ENCODE measurements around the gene NAAA.
A peak's percentile ranks its signal among the peaks of the same experiment; 100 is the strongest.
"Not testable (repeated sequence)": the region's sequence is repeated elsewhere in the genome, so short reads cannot be mapped to it uniquely, and the experiment has no call there.

NAAA gene

DNA sequence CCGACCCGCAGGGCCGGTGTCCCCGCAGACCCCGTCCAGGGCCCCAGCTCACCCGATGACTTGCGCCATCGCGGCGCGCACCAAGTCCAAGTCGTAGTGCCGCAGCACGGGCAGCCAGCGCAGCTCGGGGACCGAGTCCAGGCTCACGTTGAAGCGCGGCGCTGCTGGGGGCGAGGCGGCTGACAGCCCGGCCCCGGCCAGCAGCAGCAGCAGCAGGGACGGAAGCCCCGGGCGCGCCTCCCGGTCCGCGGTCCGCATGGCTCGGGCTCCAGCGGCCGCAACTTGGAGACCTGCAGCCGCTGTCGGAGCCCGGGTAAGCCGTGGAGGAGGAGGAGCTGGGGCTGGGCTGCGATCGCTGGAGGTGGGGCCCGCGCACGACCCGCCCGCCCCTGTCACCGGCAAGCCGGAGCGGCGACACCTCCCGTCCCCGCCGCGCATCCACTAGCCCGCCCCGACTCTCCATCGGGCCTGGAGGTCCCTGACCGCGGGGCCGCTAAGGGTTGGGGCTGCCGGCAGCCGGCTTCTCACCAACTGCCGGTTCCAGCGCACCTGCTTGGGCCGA is at the start of gene NAAA:
Gene NAAA (minus strand): TSS at position 322 of the 562 bp plus-strand sequence. CDS start 64 bp downstream, at position 258.
- DNase-seq (ENCODE audit: low read depth in 2 of 2): no peak

DNA sequence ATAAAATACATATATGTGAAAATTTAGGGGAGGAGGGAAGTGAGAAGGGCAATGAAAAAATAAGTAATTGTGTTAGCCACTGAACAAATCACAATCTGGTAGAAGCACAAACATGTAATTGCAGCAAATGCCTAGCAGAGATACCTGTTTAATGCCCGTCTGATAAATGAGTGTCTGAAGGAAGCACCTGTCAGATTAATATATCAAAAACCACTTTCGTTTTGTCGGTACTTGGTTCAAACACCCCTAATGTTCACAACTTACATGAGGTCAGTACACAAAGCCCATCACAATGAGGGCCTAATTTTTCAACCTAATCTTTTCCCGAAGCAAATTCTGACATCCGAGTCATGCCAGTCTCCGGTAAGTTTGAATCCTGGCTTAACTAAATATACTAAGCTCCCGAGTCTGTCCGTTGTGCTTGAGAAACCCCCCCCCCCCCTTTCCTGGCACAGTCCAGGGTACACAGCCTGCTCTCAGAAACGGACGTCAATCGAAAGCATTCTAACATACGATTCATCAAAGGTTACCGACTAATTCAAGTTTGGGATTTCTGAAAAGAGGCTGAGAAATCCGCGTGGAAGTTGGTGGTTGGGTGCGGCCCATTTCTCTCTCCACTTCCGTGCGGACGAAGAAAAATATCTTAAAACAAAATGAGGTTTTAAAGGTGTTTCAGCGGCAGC is 49.2 kb upstream of the NAAA start:
- no peak for DNase-seq (ENCODE audit: low read depth in 2 of 2)

- DNase-seq (ENCODE audit: low read depth in 2 of 2): peak; percentile 57 to 60
Observed at GRCh38 chr4:75985116-75985515, 44.3 kb upstream of the NAAA start.

- no peak for DNase-seq (ENCODE audit: low read depth in 2 of 2)
Observed at GRCh38 chr4:75980576-75980975, 39.8 kb upstream of the NAAA start.

- DNase-seq (ENCODE audit: low read depth in 2 of 2): no peak
Observed at GRCh38 chr4:75976177-75976576, 35.4 kb upstream of the NAAA start.

GRCh38 chr4:75973766-75974165 is 33.0 kb upstream of the NAAA start:
- no peak for DNase-seq (ENCODE audit: low read depth in 2 of 2)

GRCh38 chr4:75968084-75968483 is 27.3 kb upstream of the NAAA start:
- DNase-seq (ENCODE audit: low read depth in 2 of 2): no peak

DNA sequence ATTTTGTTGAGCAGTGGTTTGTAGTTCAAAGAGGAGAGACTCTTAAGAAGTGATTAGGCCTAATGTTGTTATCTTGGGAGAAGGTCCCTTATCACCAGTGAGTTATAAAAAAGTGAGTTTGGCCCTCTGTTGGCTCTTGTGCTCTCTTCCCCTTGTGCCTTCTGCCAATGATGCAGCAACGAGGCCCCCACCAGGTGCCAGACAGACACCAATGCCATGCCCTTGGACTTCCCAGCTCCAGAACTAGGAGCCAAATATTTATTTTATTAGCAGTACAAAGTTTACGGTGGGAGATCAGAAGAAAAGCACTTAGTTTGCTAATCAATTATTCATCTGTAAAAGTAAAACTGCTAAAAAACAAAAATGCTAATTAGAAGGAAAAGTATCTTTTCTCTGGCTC is 22.7 kb upstream of the NAAA start:
- DNase-seq (ENCODE audit: low read depth in 2 of 2): no peak

DNA sequence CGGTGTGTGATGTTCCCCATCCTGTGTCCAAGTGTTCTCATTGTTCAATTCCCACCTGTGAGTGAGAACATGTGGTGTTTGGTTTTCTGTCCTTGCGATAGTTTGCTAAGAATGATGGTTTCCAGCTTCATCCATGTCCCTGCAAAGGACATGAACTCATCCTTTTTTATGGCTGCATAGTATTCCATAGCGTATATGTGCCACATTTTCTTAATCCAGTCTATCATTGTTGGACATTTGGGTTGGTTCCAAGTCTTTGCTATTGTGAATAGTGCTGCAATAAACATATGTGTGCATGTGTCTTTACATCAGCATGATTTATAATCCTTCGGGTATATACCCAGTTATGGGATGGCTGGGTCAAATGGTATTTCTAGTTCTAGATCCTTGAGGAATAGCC is 21.3 kb upstream of the NAAA start:
- DNase-seq (ENCODE audit: low read depth in 2 of 2): not testable (repeated sequence)

DNA sequence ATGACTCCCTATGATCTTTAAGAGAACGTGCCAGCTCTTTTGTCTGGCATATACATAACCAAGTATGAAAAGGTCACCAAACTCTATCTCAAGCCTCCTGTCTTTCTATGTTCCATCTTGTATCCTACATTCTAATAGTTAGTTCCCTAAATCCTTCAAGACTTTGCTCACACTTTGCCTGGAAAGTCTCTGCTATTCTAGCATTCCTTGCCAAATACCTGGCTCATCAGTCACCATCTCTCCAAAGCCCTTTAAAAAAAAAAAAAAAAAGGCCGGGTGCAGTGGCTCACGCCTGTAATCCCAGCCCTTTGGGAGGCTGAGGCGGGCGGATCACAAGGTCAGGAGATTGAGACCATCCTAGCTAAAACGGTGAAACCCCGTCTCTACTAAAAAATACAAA is 17.7 kb upstream of the NAAA start:
- DNase-seq (ENCODE audit: low read depth in 2 of 2): not testable (repeated sequence)

GRCh38 chr4:75954811-75955210 is 14.0 kb upstream of the NAAA start:
- DNase-seq (ENCODE audit: low read depth in 2 of 2): not testable (repeated sequence)

DNA sequence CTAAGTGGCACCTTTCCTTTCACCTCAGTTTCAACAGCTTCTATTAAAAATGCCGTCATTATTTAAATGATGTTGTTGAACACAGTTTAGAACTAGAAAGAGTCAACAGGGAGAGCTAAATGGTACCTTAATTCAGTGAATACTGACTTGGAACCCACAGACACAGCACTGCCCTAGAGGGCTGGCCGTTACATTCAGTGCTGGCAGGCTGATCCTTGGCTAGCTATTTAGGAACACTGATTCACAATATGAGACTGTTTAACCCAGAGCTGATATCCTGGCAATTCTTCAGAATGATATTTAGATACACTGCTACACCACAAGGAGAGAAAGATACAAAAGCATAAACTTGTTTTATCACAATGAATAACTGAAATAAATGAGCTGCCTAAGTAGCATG is 12.7 kb upstream of the NAAA start:
- no peak for DNase-seq (ENCODE audit: low read depth in 2 of 2)

- DNase-seq (ENCODE audit: low read depth in 2 of 2): peak in 1 of 2 experiments; percentile 1
Observed at GRCh38 chr4:75950213-75950815, 9.5 kb upstream of the NAAA start.

GRCh38 chr4:75948822-75949444 is 8.1 kb upstream of the NAAA start:
- DNase-seq (ENCODE audit: low read depth in 2 of 2): no peak

GRCh38 chr4:75939890-75940691 is 722 bp downstream of the NAAA start:
- DNase-seq (ENCODE audit: low read depth in 2 of 2): no peak

GRCh38 chr4:75935628-75936027 is 5.2 kb downstream of the NAAA start:
- no peak for DNase-seq (ENCODE audit: low read depth in 2 of 2)

DNA sequence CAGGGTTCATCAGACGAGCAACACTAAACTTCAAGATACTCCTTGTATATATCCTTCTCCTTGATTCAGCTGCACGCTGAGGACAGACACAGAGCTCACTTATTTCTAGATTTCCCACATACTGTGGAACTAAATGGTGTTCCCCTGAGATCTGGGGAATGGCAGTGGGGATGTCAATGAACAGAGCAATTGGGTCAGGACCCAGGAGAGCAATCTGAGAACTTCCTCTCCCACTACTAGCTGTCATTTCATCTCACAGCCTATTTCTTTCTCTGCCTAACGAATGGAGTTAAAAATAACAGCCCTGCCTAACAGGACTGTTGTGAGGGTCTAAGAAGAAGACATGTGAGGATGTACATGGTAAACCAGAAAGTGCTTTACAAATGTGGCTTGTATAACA is 10.7 kb downstream of the NAAA start:
- DNase-seq (ENCODE audit: low read depth in 2 of 2): no peak

DNA sequence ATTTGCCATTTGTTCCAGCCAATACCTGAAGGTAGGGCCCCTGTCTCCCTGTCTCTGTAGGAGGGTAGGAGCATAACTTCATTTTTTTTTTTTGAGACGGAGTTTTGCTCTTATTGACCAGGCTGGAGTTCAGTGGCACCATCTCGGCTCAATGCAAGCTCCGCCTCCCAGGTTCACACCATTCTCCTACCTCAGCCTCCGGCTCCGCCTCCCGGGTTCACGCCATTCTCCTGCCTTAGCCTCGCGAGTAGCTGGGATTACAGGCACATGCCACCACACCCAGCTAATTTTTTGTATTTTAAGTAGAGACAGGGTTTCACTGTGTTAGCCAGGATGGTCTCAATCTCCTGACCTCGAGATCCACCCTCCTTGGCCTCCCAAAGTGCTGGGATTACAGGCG is 15.9 kb downstream of the NAAA start:
- DNase-seq (ENCODE audit: low read depth in 2 of 2): not testable (repeated sequence)

DNA sequence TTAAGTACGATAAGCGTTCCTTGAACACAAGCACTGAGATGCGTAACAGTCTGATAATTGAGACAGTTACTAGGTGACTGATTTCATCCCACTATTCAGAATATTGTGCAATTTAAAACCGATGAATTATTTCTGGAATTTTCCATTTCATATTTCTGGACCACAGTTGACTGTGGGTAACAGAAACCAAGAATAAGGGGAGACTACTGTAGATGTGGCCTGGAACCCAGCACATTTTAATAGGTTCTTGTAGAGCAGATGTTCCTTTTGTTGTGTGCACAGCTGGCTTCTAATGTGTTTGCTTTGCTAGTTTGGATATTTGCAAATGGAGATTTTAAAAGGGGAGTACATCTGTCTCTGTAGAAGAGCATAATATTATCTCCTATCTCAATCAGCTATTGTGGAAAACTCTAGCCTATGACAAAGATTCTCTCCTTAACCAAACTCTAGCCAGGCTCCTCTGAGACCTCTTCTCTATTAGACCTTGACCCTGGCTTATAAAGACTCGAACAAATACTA is 16.4 kb downstream of the NAAA start:
- no peak for DNase-seq (ENCODE audit: low read depth in 2 of 2)

DNA sequence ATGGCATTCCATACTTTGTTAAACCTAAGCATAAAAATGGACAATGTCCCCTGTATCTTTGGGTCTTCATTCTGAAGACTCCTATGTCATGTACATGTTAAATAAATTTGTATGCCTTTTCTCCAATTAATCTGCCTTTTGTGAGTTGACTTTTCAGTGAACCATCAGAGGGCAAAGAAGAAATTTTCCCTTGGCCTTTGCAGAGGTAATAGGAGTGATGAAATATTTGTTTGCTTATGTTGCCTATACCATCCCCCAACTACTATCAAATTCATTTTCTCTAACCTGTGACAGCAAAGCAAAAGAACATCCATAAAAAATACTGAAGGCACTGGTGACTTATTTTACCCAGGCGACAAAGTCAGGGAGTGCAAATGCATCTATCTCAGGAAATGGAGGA is 18.2 kb downstream of the NAAA start:
- DNase-seq (ENCODE audit: low read depth in 2 of 2): no peak

- no peak for DNase-seq (ENCODE audit: low read depth in 2 of 2)
Observed at GRCh38 chr4:75921910-75922309, 18.9 kb downstream of the NAAA start.

- no peak for DNase-seq (ENCODE audit: low read depth in 2 of 2)
Observed at GRCh38 chr4:75920327-75920726, 20.5 kb downstream of the NAAA start.
